Natural killer cell (primary cell): ENCODE data around the gene DCN. TPM values are rescaled to one million over a fixed set of nuclear protein-coding genes. Genes with fewer than 3 reads are reported as not detected.

Experiments used
- ATAC-seq, 3 donors: fragments of 150-1000 bp in 2 of 3; fragments of 200-7000 bp in 1 of 3; cut with Tn5 transposase; 1 replicate in 1 of 3; 2 replicates in 2 of 3; pipeline ENCODE4 v1.10.0; 2021; ENCODE audit warnings: mild to moderate bottlenecking in 2 of 3, moderate library complexity in 2 of 3
- DNase-seq, 2 donors: peaks; one replicate each; pipeline versions ENCODE4 v3.0.0 to v3.0.0-alpha.2; 2013 to 2021; ENCODE audit warnings: mixed read lengths in 1 of 2
- H3K27ac ChIP-seq: one replicate; pipeline ENCODE4 v1.5.1; 2013; ENCODE audit warnings: mild to moderate bottlenecking, low read length
- H3K27me3 ChIP-seq: one replicate; pipeline ENCODE4 v1.6.1; 2013; ENCODE audit warnings: low read length; ENCODE audit not compliant: control insufficient read depth, insufficient read depth
- H3K36me3 ChIP-seq: one replicate; pipeline ENCODE4 v1.6.1; 2013; ENCODE audit warnings: low read length; ENCODE audit not compliant: control insufficient read depth, insufficient read depth
- H3K4me1 ChIP-seq: one replicate; pipeline ENCODE4 v1.6.1; 2013; ENCODE audit warnings: low read length; ENCODE audit not compliant: control insufficient read depth, insufficient read depth
- H3K4me3 ChIP-seq: one replicate; pipeline ENCODE4 v1.5.1; 2013; ENCODE audit warnings: low read length
- H3K9me3 ChIP-seq: one replicate; pipeline ENCODE4 v1.6.1; 2013; ENCODE audit warnings: low read length; ENCODE audit not compliant: control insufficient read depth, insufficient read depth
- H3K27ac Mint-ChIP-seq, 2 donors: one replicate each; pipeline ENCODE4 v1.8.0; 2022; ENCODE audit warnings: mild to moderate bottlenecking in 2 of 2, mixed read lengths in 2 of 2, moderate library complexity in 1 of 2
- H3K27me3 Mint-ChIP-seq, 2 donors: one replicate each; pipeline ENCODE4 v1.8.0; 2022; ENCODE audit warnings: low read depth in 2 of 2, mixed read lengths in 2 of 2
- H3K36me3 Mint-ChIP-seq: one replicate; pipeline ENCODE4 v1.8.0; 2022; ENCODE audit warnings: mixed read lengths
- H3K4me1 Mint-ChIP-seq, 2 donors: one replicate each; pipeline ENCODE4 v1.8.0; 2022; ENCODE audit warnings: mixed read lengths in 2 of 2
- H3K4me3 Mint-ChIP-seq: one replicate; pipeline ENCODE4 v1.8.0; 2022; ENCODE audit warnings: mild to moderate bottlenecking, moderate library complexity, mixed read lengths
- H3K9me3 Mint-ChIP-seq, 2 donors: one replicate each; pipeline ENCODE4 v1.8.0; 2022; ENCODE audit warnings: mixed read lengths in 2 of 2
- WGBS: methylation state at CpG from one replicate; pipeline ENCODE4 v1.1.7; 2013; ENCODE audit warnings: missing lambda C conversion rate; ENCODE audit not compliant: insufficient coverage; 5-methylcytosine and 5-hydroxymethylcytosine counted together
- intact Hi-C: fragments of 100-400 bp; cut with micrococcal nuclease; formaldehyde crosslinking; loops from one replicate; pipeline ENCODE4 v1.14.2; 2022
- total RNA-seq, 4 donors: library from RNA; stranded (reverse); fragments of 120-200 nt in 1 of 4; gene quantifications; one replicate each; pipeline versions ENCODE4 v1.2.3 to v1.2.4, GENCODE V29; 2013 to 2022
- TF ChIP-seq, protein P1 (sequence below): fragments of 200-600 bp; IDR thresholded peaks from one replicate; pipeline ENCODE4 v1.8.0; 2022; ENCODE audit warnings: antibody characterized with exemption

The DCN gene
- total RNA-seq, 3 donors from 2014 or later (not counting 1 experiment from before 2014, with no cell fraction given), result 0.90 TPM; not detected in 2

- Histone ChIP-seq H3K9me3 (no peaks in the 10 kb centered on the region), H3K36me3 (no peaks in the 10 kb centered on the region), H3K27me3 (no peaks in the 10 kb centered on the region), H3K4me1 (no peaks in the 10 kb centered on the region), H3K4me3 (no peak within 1 kb of the TSS), H3K27ac (no peak within 1 kb of the TSS)
- Mint-ChIP-seq H3K27ac (no peak within 1 kb of the TSS), H3K4me3 (no peak within 1 kb of the TSS), H3K36me3 (no peaks in the 10 kb centered on the region), H3K4me1 (no peaks in the 10 kb centered on the region), H3K9me3 (no peaks in the 10 kb centered on the region), H3K27me3 (peaks cover 0 to 3% of the 10 kb centered on the region in 2 donors)
- intact Hi-C loops, result no loop called here
- no peak for DNase-seq
- 60% methylated on average over 4 of the region's 7 CpGs for WGBS
- ATAC-seq, result no peak
- TF ChIP-seq, protein P1, sequence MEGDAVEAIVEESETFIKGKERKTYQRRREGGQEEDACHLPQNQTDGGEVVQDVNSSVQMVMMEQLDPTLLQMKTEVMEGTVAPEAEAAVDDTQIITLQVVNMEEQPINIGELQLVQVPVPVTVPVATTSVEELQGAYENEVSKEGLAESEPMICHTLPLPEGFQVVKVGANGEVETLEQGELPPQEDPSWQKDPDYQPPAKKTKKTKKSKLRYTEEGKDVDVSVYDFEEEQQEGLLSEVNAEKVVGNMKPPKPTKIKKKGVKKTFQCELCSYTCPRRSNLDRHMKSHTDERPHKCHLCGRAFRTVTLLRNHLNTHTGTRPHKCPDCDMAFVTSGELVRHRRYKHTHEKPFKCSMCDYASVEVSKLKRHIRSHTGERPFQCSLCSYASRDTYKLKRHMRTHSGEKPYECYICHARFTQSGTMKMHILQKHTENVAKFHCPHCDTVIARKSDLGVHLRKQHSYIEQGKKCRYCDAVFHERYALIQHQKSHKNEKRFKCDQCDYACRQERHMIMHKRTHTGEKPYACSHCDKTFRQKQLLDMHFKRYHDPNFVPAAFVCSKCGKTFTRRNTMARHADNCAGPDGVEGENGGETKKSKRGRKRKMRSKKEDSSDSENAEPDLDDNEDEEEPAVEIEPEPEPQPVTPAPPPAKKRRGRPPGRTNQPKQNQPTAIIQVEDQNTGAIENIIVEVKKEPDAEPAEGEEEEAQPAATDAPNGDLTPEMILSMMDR, result no peak
Measured at GRCh38 chr12:91111366-91112325, 71.0 kb downstream of the DCN start, which contains the start of gene LUM. Gene LUM (minus strand): TSS chr12:91111494. CDS start chr12:91108979, 2,515 bp downstream.

GRCh38 chr12:91110311-91110924 lies 72.2 kb downstream of the DCN start:
- Mint-ChIP-seq H3K4me3 (no peak overlapping the region), H3K27me3 (peaks cover 0 to 3% of the 10 kb centered on the region in 2 donors), H3K27ac (no peak overlapping the region), H3K4me1 (no peaks in the 10 kb centered on the region), H3K9me3 (no peaks in the 10 kb centered on the region), H3K36me3 (no peaks in the 10 kb centered on the region)
- Histone ChIP-seq H3K4me3 (no peak overlapping the region), H3K4me1 (no peaks in the 10 kb centered on the region), H3K9me3 (no peaks in the 10 kb centered on the region), H3K27me3 (no peaks in the 10 kb centered on the region), H3K27ac (no peak overlapping the region), H3K36me3 (no peaks in the 10 kb centered on the region)
- WGBS, result 78% methylated on average over 1 of the region's 5 CpGs
- intact Hi-C loops, result no loop called here
- DNase-seq (no peak), ATAC-seq (no peak)
- TF ChIP-seq, protein P1, result no peak

DNA sequence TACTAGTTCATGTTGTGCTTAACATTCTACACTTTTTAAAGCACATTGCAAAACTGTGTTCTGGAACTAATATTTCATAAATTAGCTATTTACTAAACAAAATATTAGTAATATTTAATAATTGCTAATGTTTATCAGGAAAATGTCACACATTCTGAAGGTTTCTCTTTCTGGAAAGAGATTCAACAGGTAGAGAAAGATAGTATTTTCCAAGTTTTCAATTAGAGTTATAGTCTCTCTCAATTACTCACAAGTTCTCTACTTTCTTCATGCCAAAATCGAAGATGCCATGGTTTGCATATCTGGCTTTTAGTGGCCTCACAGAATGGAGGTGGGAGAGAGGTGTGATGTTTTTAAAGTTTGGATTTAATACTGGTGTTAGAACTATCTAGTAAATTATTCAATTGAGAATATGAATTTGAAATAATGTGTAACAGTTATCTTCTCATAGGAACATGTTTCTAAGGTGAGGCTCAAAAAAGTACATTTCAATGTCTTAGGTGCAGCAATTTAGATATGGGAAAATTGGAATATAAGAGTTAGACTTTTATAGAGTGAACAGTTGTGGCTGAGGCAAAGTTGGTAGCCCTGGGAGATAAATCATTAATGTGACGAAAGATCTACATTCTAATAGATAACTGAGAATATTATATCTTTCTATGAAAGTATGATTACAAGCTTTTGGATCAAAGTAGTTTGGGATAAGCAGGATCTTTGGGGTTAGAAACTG lies 72.9 kb downstream of the DCN start:
- TF ChIP-seq, protein P1, result no peak
- H3K27me3 Mint-ChIP-seq, result peaks cover 0 to 3% of the 10 kb centered on the region in 2 donors
- no peaks in the 10 kb centered on the region for H3K27me3 ChIP-seq
- no peak overlapping the region for H3K27ac ChIP-seq
- no peak overlapping the region for H3K27ac Mint-ChIP-seq
- no peaks in the 10 kb centered on the region for H3K36me3 ChIP-seq
- no peak overlapping the region for H3K4me3 ChIP-seq
- no peaks in the 10 kb centered on the region for H3K9me3 Mint-ChIP-seq
- WGBS, result 100% methylated on average over 1 of the region's 2 CpGs
- no peaks in the 10 kb centered on the region for H3K4me1 ChIP-seq
- no peak for ATAC-seq
- DNase-seq, result no peak
- no peaks in the 10 kb centered on the region for H3K4me1 Mint-ChIP-seq
- intact Hi-C loops, result no loop called here
- no peak overlapping the region for H3K4me3 Mint-ChIP-seq
- no peaks in the 10 kb centered on the region for H3K9me3 ChIP-seq
- H3K36me3 Mint-ChIP-seq, result no peaks in the 10 kb centered on the region
